Testis (tissue), 2 donors: ENCODE measurements around the gene PDCD1.

Experiments used
- CTCF ChIP-seq, 3 experiments: fragments of 450-650 bp in 2 of 3; fragments of 200-600 bp in 1 of 3; sonication (generic) in 1 of 3; IDR thresholded peaks; one replicate each; pipeline ENCODE4 v1.5.1; 2016 to 2019; ENCODE audit warnings: antibody characterized with exemption in 3 of 3, mild to moderate bottlenecking in 2 of 3, moderate library complexity in 1 of 3
- POLR2A ChIP-seq: fragments of 450-650 bp; IDR thresholded peaks from one replicate; pipeline ENCODE4 v1.6.1; 2017; ENCODE audit warnings: antibody characterized with exemption, mild to moderate bottlenecking, moderate library complexity

DNA sequence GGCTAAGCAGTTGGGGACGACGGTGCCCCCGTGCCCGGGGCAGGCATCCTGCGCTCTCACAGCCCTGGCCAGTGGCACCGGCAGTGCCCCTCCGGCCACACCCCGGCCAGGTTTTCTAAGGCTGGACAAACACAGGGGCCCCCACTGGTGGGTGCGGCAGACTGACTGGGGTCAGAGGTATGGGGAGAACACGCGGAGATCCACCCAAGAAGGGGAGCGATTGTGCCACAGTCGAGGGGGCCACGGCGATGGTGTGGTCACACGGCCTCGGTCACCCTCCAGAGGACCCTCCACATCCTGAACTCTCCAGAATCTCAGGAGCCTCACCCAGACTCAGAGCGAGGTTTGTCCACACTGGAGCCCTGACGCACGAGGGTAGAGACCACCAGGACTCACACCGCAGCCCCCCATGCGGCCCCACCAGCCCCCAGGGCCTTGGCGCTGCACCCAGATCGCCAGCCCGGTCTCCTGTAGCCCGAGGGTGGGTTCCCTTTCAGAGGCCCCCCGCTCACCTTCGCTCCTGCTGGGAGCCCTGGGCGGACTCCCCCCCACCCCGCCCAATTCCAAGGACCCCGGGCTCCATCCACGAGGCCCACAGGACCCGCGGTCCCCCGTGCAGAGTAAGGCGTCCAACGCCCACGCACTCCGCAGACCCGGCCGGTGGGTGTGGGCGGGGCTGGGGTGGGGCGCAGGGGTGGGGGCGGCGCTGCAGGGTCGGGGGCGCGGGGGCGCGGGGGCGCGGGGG is 15.2 kb downstream of the PDCD1 start:
- no peak for TF ChIP-seq CTCF (IDR thresholded peaks at IDR 0.05)
- TF ChIP-seq POLR2A = no peak
